Measurements from ENCODE around the gene BCL7B.
"Not testable (repeated sequence)": the region's sequence is repeated elsewhere in the genome, so short reads cannot be mapped to it uniquely, and the experiment has no call there.

Gene BCL7B

GRCh38 chr7:73541722-73542121, 15.8 kb downstream of the BCL7B start:
- DNase-seq (ENCODE audit: low read depth): no peak
- TF ChIP-seq POLR2A (IDR thresholded peaks at IDR 0.05; ENCODE audit: extremely low read depth, insufficient read length): no peak
- TF ChIP-seq, protein P1, sequence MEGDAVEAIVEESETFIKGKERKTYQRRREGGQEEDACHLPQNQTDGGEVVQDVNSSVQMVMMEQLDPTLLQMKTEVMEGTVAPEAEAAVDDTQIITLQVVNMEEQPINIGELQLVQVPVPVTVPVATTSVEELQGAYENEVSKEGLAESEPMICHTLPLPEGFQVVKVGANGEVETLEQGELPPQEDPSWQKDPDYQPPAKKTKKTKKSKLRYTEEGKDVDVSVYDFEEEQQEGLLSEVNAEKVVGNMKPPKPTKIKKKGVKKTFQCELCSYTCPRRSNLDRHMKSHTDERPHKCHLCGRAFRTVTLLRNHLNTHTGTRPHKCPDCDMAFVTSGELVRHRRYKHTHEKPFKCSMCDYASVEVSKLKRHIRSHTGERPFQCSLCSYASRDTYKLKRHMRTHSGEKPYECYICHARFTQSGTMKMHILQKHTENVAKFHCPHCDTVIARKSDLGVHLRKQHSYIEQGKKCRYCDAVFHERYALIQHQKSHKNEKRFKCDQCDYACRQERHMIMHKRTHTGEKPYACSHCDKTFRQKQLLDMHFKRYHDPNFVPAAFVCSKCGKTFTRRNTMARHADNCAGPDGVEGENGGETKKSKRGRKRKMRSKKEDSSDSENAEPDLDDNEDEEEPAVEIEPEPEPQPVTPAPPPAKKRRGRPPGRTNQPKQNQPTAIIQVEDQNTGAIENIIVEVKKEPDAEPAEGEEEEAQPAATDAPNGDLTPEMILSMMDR (IDR thresholded peaks at IDR 0.05; ENCODE audit: low read depth, low read length): no peak
- TF ChIP-seq MYC (IDR thresholded peaks at IDR 0.05; ENCODE audit: low read depth, low read length): no peak
- TF ChIP-seq, protein P2, sequence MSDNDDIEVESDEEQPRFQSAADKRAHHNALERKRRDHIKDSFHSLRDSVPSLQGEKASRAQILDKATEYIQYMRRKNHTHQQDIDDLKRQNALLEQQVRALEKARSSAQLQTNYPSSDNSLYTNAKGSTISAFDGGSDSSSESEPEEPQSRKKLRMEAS (IDR thresholded peaks at IDR 0.05; ENCODE audit: low read depth, low read length): no peak
- H3K4me3 ChIP-seq (ENCODE audit: low read depth, low read length): no peak overlapping the region

- no peak overlapping the region for H3K4me3 ChIP-seq (ENCODE audit: low read depth, low read length)
- TF ChIP-seq MYC (IDR thresholded peaks at IDR 0.05; ENCODE audit: low read depth, low read length): no peak
- TF ChIP-seq, protein P1 (IDR thresholded peaks at IDR 0.05; ENCODE audit: low read depth, low read length): no peak
- TF ChIP-seq, protein P2 (IDR thresholded peaks at IDR 0.05; ENCODE audit: low read depth, low read length): no peak
- no peak for TF ChIP-seq POLR2A (IDR thresholded peaks at IDR 0.05; ENCODE audit: extremely low read depth, insufficient read length)
- no peak for DNase-seq (ENCODE audit: low read depth)
Measured at GRCh38 chr7:73539709-73540108, 17.8 kb downstream of the BCL7B start.

GRCh38 chr7:73538510-73538909, 19.0 kb downstream of the BCL7B start:
- H3K4me3 ChIP-seq (ENCODE audit: low read depth, low read length); DNase-seq (ENCODE audit: low read depth): not testable (repeated sequence)

DNA sequence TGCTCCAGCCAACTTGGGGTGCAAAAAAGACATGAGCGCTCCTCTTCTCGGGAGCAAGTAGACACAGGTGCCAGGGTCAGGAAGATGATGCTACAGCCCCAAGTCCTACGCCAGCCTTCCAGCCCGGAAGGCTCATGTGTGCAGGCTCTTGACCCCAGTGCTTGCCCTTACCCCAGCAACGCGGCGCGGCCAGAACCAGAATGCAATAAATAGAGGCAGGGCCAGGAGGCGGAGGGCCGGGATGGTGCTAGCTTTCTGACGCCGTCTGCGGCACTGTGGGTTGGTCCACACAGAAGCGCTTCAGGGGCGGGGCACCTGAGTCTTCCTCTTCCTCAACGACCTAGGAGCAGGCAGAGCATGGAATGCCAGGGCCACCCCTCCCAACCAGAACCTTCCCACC, 20.4 kb downstream of the BCL7B start:
- DNase-seq (ENCODE audit: low read depth): no peak
- TF ChIP-seq, protein P1 (IDR thresholded peaks at IDR 0.05; ENCODE audit: low read depth, low read length): no peak
- no peak for TF ChIP-seq POLR2A (IDR thresholded peaks at IDR 0.05; ENCODE audit: extremely low read depth, insufficient read length)
- TF ChIP-seq MYC (IDR thresholded peaks at IDR 0.05; ENCODE audit: low read depth, low read length): no peak
- TF ChIP-seq, protein P2 (IDR thresholded peaks at IDR 0.05; ENCODE audit: low read depth, low read length): no peak
- H3K4me3 ChIP-seq (ENCODE audit: low read depth, low read length): no peak overlapping the region

GRCh38 chr7:73536479-73536878, 21.0 kb downstream of the BCL7B start:
- H3K4me3 ChIP-seq (ENCODE audit: low read depth, low read length): no peak overlapping the region
- TF ChIP-seq MYC (IDR thresholded peaks at IDR 0.05; ENCODE audit: low read depth, low read length): no peak
- no peak for DNase-seq (ENCODE audit: low read depth)

DNA sequence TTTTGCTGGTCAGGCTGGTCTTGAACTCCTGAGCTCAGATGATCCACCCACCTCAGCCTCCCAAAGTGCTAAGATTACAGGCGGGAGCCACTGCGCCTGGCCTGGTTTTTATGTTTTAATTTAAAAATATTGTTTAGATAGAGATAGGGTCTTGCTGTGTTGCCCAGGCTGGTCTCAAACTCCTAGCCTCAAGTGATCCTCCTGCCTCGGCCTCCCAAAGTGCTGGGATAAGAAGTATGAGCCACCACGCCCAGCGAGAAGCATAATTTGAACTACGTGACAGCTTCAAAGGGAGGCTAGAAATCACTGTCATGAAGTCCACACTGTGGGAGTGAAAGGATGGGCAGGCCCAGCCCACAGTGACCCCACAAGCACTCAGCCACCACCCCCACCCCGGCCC, 21.6 kb downstream of the BCL7B start:
- DNase-seq (ENCODE audit: low read depth); H3K4me3 ChIP-seq (ENCODE audit: low read depth, low read length): not testable (repeated sequence)

DNA sequence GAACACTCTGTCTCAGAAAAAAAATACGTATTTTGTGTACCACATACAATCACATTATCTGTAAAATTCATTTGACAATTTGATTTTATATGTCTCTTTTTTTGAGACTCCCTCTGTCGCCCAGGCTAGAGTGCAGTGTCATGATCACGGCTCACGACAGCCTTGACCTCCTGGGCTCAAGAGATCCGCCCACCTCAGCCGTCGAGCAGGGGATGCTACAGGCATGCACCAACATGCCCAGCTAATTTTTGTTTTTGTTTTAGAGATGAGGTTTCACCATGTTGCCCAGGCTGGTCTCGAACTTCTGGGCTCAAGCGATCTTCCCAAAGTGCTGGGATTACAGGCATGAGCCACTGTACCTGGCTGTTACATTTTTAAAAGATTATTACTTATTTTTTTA, 23.7 kb downstream of the BCL7B start:
- no peak for DNase-seq (ENCODE audit: low read depth)
- no peak overlapping the region for H3K4me3 ChIP-seq (ENCODE audit: low read depth, low read length)
- TF ChIP-seq POLR2A (IDR thresholded peaks at IDR 0.05; ENCODE audit: extremely low read depth, insufficient read length) (no peak), MYC (IDR thresholded peaks at IDR 0.05; ENCODE audit: low read depth, low read length) (no peak)
- TF ChIP-seq, protein P1 (IDR thresholded peaks at IDR 0.05; ENCODE audit: low read depth, low read length): no peak
- TF ChIP-seq, protein P2 (IDR thresholded peaks at IDR 0.05; ENCODE audit: low read depth, low read length): no peak

- no peak for TF ChIP-seq POLR2A (IDR thresholded peaks at IDR 0.05; ENCODE audit: extremely low read depth, insufficient read length)
- TF ChIP-seq, protein P1 (IDR thresholded peaks at IDR 0.05; ENCODE audit: low read depth, low read length): no peak
- no peak for TF ChIP-seq MYC (IDR thresholded peaks at IDR 0.05; ENCODE audit: low read depth, low read length)
- TF ChIP-seq, protein P2 (IDR thresholded peaks at IDR 0.05; ENCODE audit: low read depth, low read length): no peak
- no peak for DNase-seq (ENCODE audit: low read depth)
- no peak overlapping the region for H3K4me3 ChIP-seq (ENCODE audit: low read depth, low read length)
Measured at GRCh38 chr7:73532224-73532623, 25.3 kb downstream of the BCL7B start.
